Chondrocyte (in vitro differentiated cells): ENCODE data around the gene CEP41. TPM values are rescaled to one million over a fixed set of nuclear protein-coding genes. Genes with fewer than 3 reads are reported as not detected.

Experiments used
- DNase-seq: peaks from one replicate; pipeline ENCODE4 v3.0.0; 2021; ENCODE audit warnings: mixed read lengths, low spot score
- H3K27ac Mint-ChIP-seq: one replicate; pipeline ENCODE4 v1.8.0; 2021; ENCODE audit warnings: mild to moderate bottlenecking, moderate library complexity, mixed read lengths; ENCODE audit not compliant: unreplicated experiment
- H3K27me3 Mint-ChIP-seq: 2 replicates; pipeline ENCODE4 v1.8.0; 2021; ENCODE audit warnings: low read depth, mixed read lengths
- H3K36me3 Mint-ChIP-seq: 2 replicates; pipeline ENCODE4 v1.8.0; 2021; ENCODE audit warnings: low read depth, mixed read lengths
- H3K4me1 Mint-ChIP-seq: 2 replicates; pipeline ENCODE4 v1.8.0; 2021; ENCODE audit warnings: low read depth, mild to moderate bottlenecking, mixed read lengths
- H3K4me3 Mint-ChIP-seq: one replicate; pipeline ENCODE4 v1.8.0; 2021; ENCODE audit warnings: mild to moderate bottlenecking, moderate library complexity, mixed read lengths; ENCODE audit not compliant: unreplicated experiment
- H3K9me3 Mint-ChIP-seq: 2 replicates; pipeline ENCODE4 v1.8.0; 2021; ENCODE audit warnings: low read depth, mixed read lengths
- CTCF ChIP-seq: fragments of 200-600 bp; sonication (generic); IDR thresholded peaks from 2 replicates; pipeline ENCODE4 v1.5.0; 2021; ENCODE audit warnings: antibody characterized with exemption, mild to moderate bottlenecking, moderate library complexity
- total RNA-seq: library from RNA; stranded (reverse); gene quantifications from 3 replicates; pipeline ENCODE4 v1.2.1, GENCODE V29; 2021

CEP41 gene
- total RNA-seq, 1 donor from 2014 or later = 10.3 TPM

DNA sequence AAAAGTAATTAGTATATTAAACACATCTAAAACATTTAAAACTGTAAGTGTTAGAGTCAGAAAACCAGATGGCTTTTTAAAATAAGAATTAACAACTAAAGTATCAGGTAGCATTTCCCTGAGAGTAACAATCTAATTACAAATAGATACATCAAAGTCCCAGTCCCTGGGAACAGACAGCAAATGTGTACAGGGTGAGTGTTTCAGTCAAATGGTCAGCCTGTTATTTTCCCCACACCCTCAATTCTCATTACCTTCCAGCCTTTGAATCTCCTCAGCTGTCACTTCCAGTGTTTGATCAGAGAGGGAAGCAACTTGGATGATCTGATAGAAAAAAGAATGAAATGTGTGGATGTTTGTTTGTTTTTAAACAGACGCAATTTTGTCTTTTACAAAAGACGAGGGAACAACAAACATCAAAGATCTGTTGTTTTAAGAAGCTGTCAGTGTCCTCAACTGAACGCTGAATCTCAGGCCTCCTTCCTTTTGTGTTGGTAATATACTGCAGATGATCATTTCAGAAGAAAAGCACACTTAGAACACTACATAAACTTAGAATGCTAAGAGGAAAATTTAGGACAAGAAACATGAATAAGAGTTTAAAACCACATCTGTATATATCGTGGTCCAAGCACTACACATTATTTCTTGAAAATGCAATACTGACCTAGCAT lies 29.8 kb downstream of the CEP41 start:
- H3K27me3 Mint-ChIP-seq = no peaks in the 10 kb centered on the region
- no peaks in the 10 kb centered on the region for H3K36me3 Mint-ChIP-seq
- DNase-seq = no peak
- no peak overlapping the region for H3K4me3 Mint-ChIP-seq
- no peak overlapping the region for H3K27ac Mint-ChIP-seq
- no peaks in the 10 kb centered on the region for H3K9me3 Mint-ChIP-seq
- TF ChIP-seq CTCF = no peak
- peaks cover 15% of the 10 kb centered on the region for H3K4me1 Mint-ChIP-seq

- no peak for DNase-seq
- Mint-ChIP-seq H3K36me3 (no peaks in the 10 kb centered on the region), H3K9me3 (no peaks in the 10 kb centered on the region), H3K4me1 (peaks cover 15% of the 10 kb centered on the region), H3K27me3 (no peaks in the 10 kb centered on the region), H3K27ac (peak overlapping the region; percentile 61), H3K4me3 (no peak overlapping the region)
- no peak for TF ChIP-seq CTCF
Measured at GRCh38 chr7:130409712-130410072, 31.1 kb downstream of the CEP41 start.

- no peak for TF ChIP-seq CTCF
- Mint-ChIP-seq H3K4me1 (peaks cover 15% of the 10 kb centered on the region), H3K27me3 (no peaks in the 10 kb centered on the region), H3K4me3 (no peak overlapping the region), H3K36me3 (no peaks in the 10 kb centered on the region), H3K9me3 (no peaks in the 10 kb centered on the region), H3K27ac (peak overlapping the region; percentile 61)
- DNase-seq = no peak
Measured at GRCh38 chr7:130409067-130409711, 31.6 kb downstream of the CEP41 start.

DNA sequence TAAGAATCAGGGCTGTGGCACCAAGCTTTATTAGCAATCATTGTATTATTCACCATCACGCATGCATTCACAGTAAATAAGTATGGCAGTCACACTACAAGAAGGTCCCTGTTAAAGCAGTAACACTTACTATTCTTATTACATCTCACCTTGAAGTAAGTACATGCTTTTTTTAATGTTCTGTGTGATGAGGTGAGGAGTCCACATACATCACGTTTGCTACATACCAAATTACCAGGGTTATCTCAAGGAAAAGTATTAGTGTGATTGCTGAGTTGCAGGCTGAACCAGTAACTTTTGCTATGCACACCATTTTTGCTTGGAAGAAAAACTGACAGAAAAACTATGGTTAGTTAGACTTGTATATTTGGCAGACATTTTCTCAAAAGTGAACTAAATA lies 35.8 kb downstream of the CEP41 start:
- H3K9me3 Mint-ChIP-seq = no peaks in the 10 kb centered on the region
- H3K27ac Mint-ChIP-seq = no peak overlapping the region
- no peaks in the 10 kb centered on the region for H3K27me3 Mint-ChIP-seq
- H3K36me3 Mint-ChIP-seq = peaks cover 5% of the 10 kb centered on the region
- H3K4me3 Mint-ChIP-seq = no peak overlapping the region
- TF ChIP-seq CTCF = no peak
- peaks cover 26% of the 10 kb centered on the region for H3K4me1 Mint-ChIP-seq
- DNase-seq = no peak

DNA sequence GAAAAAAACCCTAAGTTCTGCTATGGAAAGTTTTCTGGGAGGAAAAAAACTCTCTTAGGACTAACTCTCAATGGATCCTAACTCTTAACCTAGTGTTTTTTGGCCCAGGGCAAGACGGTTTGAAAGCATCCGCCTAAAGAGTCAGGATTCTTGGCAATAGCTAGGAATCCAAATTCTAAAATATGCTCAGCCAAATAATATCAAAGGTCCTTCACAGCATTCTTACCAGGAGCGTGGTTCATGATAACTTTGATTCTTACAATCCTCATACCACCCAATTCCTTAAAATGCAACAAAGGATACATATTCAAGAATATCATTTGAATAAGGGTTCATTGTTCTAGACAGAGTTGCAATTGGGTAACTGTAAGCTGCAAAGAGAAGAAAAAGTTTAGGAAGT lies 39.2 kb downstream of the CEP41 start:
- no peak for TF ChIP-seq CTCF
- no peaks in the 10 kb centered on the region for H3K9me3 Mint-ChIP-seq
- H3K27ac Mint-ChIP-seq = peak overlapping the region; percentile 8
- H3K4me1 Mint-ChIP-seq = peaks cover 48% of the 10 kb centered on the region
- no peaks in the 10 kb centered on the region for H3K27me3 Mint-ChIP-seq
- no peak overlapping the region for H3K4me3 Mint-ChIP-seq
- peaks cover 8% of the 10 kb centered on the region for H3K36me3 Mint-ChIP-seq
- no peak for DNase-seq
